GM21515 (cell line): ENCODE data around the gene ZNF668.
"Not testable (repeated sequence)": the region's sequence is repeated elsewhere in the genome, so short reads cannot be mapped to it uniquely, and the experiment has no call there.

Experiments
- ATAC-seq: cut with Tn5 transposase; IDR thresholded peaks from one replicate; pipeline ENCODE4 v1.9.1; 2021; ENCODE audit not compliant: unreplicated experiment

The ZNF668 gene

GRCh38 chr16:31016018-31016417 lies 58.0 kb downstream of the ZNF668 start:
- ATAC-seq: no peak

DNA sequence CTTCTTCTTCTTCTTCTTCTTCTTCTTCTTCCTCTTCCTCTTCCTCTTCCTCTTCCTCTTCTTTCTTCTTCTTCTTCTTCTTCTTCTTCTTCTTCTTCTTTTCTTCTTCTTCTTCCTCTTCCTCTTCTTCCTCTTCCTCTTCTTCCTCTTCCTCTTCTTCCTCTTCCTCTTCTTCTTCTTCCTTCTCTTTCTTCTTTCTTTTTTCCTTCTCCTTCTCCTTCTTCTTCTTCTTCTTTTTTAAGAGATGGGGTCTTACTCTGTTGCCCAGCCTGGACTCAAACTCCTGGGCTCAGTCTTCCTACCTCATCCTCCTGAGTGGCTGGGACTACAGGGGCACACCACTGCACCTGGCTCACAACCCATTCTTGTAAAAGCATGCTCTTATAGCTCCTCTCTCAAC lies 60.7 kb downstream of the ZNF668 start:
- not testable (repeated sequence) for ATAC-seq

DNA sequence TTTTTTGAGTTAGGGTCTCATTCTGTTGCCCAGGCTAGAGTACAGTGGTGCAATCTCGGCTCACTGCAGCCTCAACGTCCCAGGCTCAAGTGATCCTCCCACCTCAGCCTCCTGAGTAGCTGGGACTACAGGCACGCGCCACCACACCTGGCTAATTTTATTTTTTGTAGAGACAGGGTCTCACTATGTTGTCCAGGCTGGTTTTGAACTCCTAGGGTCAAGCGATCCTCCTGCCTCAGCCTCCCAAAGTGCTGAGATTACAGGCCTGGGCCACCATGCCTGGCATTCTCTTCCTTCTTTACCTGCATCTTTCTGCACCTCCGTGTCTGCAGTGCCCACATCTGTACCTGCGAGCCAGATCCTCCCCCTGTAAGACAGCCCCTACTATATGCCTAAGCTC lies 62.2 kb downstream of the ZNF668 start:
- ATAC-seq: not testable (repeated sequence)
